Lung (tissue), 12 donors: Measurements from ENCODE around the gene RARRES2. TPM values are rescaled to one million over a fixed set of nuclear protein-coding genes. Genes with fewer than 3 reads are reported as not detected.
A peak's percentile ranks its signal among the peaks of the same experiment; 100 is the strongest.

Source experiments
- ATAC-seq: fragments of 200-7000 bp; cut with Tn5 transposase; one replicate; pipeline ENCODE4 v1.9.1; 2020; ENCODE audit warnings: moderate number of reproducible peaks; ENCODE audit not compliant: insufficient read depth, low FRiP score
- DNase-seq, 3 donors: peaks; one replicate each; pipeline ENCODE4 v3.0.0-alpha.2; 2013 to 2017
- H3K27ac ChIP-seq, 2 donors: one replicate each; pipeline ENCODE4 v1.5.1; 2013; ENCODE audit warnings: mild to moderate bottlenecking in 2 of 2, moderate library complexity in 2 of 2, control low read depth in 1 of 2, inconsistent platforms in 1 of 2, low read depth in 1 of 2, low read length in 1 of 2
- H3K27me3 ChIP-seq, 3 donors: one replicate each; pipeline ENCODE4 v1.5.1; 2013; ENCODE audit warnings: low read length in 2 of 3; ENCODE audit not compliant: control insufficient read depth in 3 of 3, insufficient read depth in 3 of 3
- H3K36me3 ChIP-seq, 4 donors: one replicate each; pipeline ENCODE4 v1.5.1; 2013; ENCODE audit warnings: low read length in 4 of 4, mild to moderate bottlenecking in 1 of 4, moderate library complexity in 1 of 4; ENCODE audit not compliant: control insufficient read depth in 4 of 4, insufficient read depth in 4 of 4
- H3K4me1 ChIP-seq, 5 donors: one replicate each; pipeline ENCODE4 v1.5.1; 2013; ENCODE audit warnings: low read length in 5 of 5, mild to moderate bottlenecking in 2 of 5, moderate library complexity in 1 of 5; ENCODE audit not compliant: control insufficient read depth in 5 of 5, insufficient read depth in 5 of 5
- H3K4me3 ChIP-seq: one replicate; pipeline ENCODE4 v1.5.1; 2013; ENCODE audit warnings: mild to moderate bottlenecking, control low read depth, moderate library complexity
- H3K9ac ChIP-seq, 2 donors: one replicate each; pipeline ENCODE4 v1.5.1; 2013; ENCODE audit warnings: low read length in 2 of 2, control low read depth in 1 of 2; ENCODE audit not compliant: insufficient read depth in 1 of 2
- H3K9me3 ChIP-seq, 4 donors: one replicate each; pipeline ENCODE4 v1.5.1; 2013; ENCODE audit warnings: low read length in 3 of 4, mild to moderate bottlenecking in 1 of 4, moderate library complexity in 1 of 4; ENCODE audit not compliant: control insufficient read depth in 4 of 4, insufficient read depth in 3 of 4
- WGBS, 2 donors: extraction: QIAGEN DNeasy Blood & Tissue Kit; methylation state at CpG; one replicate each; pipeline ENCODE4 v1.1.7; 2013; 5-methylcytosine and 5-hydroxymethylcytosine counted together
- polyA plus RNA-seq, 2 donors: library from polyadenylated mRNA; stranded (reverse); fragments of 200-250 nt; gene quantifications; one replicate each; pipeline ENCODE4 v1.2.1, GENCODE V29; 2013
- total RNA-seq, 2 donors: library from RNA; depleted of rRNA in 1 of 2; stranded (reverse); fragments of >200 nt in 1 of 2; gene quantifications; one replicate each; pipeline ENCODE4 v1.2.1, GENCODE V29; 2014 to 2021
- TF ChIP-seq, protein P1 (sequence below): IDR thresholded peaks from 2 replicates; pipeline ENCODE4 v1.5.1; 2012; ENCODE audit warnings: mild to moderate bottlenecking; ENCODE audit errors: control extremely low read depth, extremely low read depth
- donor health status: control.
- donor health status: control.
- donor health status: Bipolar disorder and iron deficiency.
- donor health status: healthy.
- donor health status: DM: yes; HTN: yes; CAD: no.

Gene RARRES2
- total and polyA plus RNA-seq, 4 donors, result 123 to 212 (median 163) TPM

GRCh38 chr7:150325110-150325611 is 16.3 kb downstream of the RARRES2 start:
- no peaks in the 10 kb centered on the region for H3K27me3 ChIP-seq
- peaks cover 0 to 36% (median 14%) of the 10 kb centered on the region in 5 donors for H3K4me1 ChIP-seq
- TF ChIP-seq, protein P1, sequence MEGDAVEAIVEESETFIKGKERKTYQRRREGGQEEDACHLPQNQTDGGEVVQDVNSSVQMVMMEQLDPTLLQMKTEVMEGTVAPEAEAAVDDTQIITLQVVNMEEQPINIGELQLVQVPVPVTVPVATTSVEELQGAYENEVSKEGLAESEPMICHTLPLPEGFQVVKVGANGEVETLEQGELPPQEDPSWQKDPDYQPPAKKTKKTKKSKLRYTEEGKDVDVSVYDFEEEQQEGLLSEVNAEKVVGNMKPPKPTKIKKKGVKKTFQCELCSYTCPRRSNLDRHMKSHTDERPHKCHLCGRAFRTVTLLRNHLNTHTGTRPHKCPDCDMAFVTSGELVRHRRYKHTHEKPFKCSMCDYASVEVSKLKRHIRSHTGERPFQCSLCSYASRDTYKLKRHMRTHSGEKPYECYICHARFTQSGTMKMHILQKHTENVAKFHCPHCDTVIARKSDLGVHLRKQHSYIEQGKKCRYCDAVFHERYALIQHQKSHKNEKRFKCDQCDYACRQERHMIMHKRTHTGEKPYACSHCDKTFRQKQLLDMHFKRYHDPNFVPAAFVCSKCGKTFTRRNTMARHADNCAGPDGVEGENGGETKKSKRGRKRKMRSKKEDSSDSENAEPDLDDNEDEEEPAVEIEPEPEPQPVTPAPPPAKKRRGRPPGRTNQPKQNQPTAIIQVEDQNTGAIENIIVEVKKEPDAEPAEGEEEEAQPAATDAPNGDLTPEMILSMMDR, result no peak
- peaks cover 0 to 18% (median 5%) of the 10 kb centered on the region in 4 donors for H3K36me3 ChIP-seq
- H3K27ac ChIP-seq, result peak overlapping the region in 1 of 2 donors; percentile 86
- H3K9ac ChIP-seq, result no peak overlapping the region
- no peaks in the 10 kb centered on the region for H3K9me3 ChIP-seq
- 44 to 78% methylated on average over 10 of the region's 10 CpGs for WGBS, 2 donors
- DNase-seq (peak; percentile 83 to 91 (median 84)), ATAC-seq (peak; percentile 4)
- H3K4me3 ChIP-seq, result no peak overlapping the region

GRCh38 chr7:150324373-150324961 is 17.0 kb downstream of the RARRES2 start:
- H3K36me3 ChIP-seq, result peaks cover 0 to 13% (median 5%) of the 10 kb centered on the region in 4 donors
- peaks cover 0 to 36% (median 14%) of the 10 kb centered on the region in 5 donors for H3K4me1 ChIP-seq
- peak overlapping the region in 1 of 2 donors; percentile 86 for H3K27ac ChIP-seq
- peak in 2 of 3 donors; percentile 36 to 41 for DNase-seq
- TF ChIP-seq, protein P1, result no peak
- H3K4me3 ChIP-seq, result no peak overlapping the region
- H3K27me3 ChIP-seq, result no peaks in the 10 kb centered on the region
- WGBS, 2 donors, result 60 to 66% methylated on average over 12 of the region's 12 CpGs
- no peak for ATAC-seq
- H3K9ac ChIP-seq, result peak overlapping the region in 1 of 2 donors; percentile 42
- H3K9me3 ChIP-seq, result no peaks in the 10 kb centered on the region

GRCh38 chr7:150323682-150324372 is 17.6 kb downstream of the RARRES2 start:
- ATAC-seq, result peak; percentile 8
- H3K4me1 ChIP-seq, result peaks cover 0 to 36% (median 14%) of the 10 kb centered on the region in 5 donors
- peaks cover 0 to 11% (median 5%) of the 10 kb centered on the region in 4 donors for H3K36me3 ChIP-seq
- peak overlapping the region; percentile 56 for H3K4me3 ChIP-seq
- H3K27ac ChIP-seq, result peak overlapping the region in 1 of 2 donors; percentile 86
- peak overlapping the region; percentile 65 to 68 for H3K9ac ChIP-seq
- no peaks in the 10 kb centered on the region for H3K9me3 ChIP-seq
- peak; percentile 28 to 60 (median 42) for DNase-seq
- WGBS, 2 donors, result 17 to 18% methylated on average over 16 of the region's 16 CpGs
- TF ChIP-seq, protein P1, result no peak
- no peaks in the 10 kb centered on the region for H3K27me3 ChIP-seq
